Measurements from ENCODE around the gene SPATA2L.
A peak's percentile ranks its signal among the peaks of the same experiment; 100 is the strongest.

SPATA2L gene, protein sequence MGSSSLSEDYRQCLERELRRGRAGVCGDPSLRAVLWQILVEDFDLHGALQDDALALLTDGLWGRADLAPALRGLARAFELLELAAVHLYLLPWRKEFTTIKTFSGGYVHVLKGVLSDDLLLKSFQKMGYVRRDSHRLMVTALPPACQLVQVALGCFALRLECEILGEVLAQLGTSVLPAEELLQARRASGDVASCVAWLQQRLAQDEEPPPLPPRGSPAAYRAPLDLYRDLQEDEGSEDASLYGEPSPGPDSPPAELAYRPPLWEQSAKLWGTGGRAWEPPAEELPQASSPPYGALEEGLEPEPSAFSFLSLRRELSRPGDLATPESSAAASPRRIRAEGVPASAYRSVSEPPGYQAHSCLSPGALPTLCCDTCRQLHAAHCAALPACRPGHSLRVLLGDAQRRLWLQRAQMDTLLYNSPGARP

DNA sequence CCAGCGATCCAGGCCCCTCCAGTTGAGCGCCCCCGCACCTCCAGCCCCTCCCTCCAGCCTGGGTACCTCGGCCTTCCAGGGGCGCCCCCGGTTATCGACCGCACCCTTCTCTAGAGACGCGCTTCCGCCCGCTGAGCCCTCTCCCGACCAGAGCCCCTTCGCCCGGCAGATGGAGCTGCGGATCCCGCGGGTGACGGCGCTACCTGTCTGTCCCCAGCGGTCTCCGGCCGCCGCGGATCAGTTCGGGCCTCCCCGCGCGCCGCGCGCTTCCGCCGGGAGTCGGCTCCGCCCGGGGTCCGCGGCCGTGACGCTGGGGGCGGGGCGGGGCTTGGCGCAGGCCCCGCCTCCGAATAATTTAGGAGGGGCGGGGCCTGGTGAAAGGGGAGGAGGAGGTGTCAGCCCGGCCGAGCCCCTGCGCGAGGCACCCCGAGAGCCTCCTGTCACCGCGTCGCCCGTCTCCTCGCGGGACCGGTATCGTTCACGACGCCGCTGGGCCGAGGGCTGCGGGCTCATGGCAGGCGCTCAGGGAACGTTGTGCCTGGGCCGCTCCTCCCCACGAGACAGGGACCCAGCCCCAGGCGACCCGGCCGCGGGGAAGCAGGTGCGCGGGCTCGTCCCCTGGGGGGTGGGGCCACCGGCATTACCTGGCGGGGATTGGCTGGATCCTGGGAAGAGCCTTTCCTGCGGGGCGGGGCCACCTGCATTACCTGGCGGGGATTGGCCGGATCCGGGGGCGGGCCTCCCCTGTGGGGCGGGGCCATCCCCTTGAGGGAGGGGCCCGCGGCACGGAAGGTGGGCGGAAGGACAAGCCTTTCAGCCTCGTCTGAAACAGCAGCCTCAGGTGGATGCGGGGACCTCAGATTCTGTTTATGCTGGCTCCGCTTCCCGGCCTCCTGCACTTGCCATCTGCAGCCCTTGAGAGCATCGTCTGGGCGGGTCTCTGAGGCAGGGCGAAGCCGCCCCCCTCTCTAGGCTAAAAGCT lies at the start of gene SPATA2L:
TSS of gene SPATA2L (minus strand) at position 281 of the 982 bp plus-strand sequence. CDS start 473 bp downstream, outside the sequence.
- DNase-seq (ENCODE audit: low spot score): peak; percentile 95

DNA sequence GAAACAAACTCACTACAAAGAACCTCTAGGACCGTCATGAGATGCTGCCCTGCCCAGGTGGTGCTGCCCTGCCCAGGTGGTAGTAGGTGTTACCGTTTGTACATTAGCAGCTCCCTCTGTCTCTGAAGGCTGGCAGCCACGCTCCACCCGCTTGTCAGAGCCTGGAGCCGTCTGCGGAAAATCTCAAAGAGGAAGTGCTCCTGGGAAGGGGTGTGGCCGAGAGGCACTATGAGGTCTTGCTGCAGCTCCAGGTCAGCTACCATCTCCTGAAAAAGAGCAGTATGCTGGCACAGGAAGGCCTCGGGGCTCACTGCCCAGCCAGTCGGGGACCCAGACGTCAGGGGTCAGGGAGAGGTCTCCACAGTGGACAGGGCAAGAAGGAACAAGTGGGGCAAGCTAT lies 48.1 kb upstream of the SPATA2L start:
- peak; percentile 6 for DNase-seq (ENCODE audit: low spot score)

DNA sequence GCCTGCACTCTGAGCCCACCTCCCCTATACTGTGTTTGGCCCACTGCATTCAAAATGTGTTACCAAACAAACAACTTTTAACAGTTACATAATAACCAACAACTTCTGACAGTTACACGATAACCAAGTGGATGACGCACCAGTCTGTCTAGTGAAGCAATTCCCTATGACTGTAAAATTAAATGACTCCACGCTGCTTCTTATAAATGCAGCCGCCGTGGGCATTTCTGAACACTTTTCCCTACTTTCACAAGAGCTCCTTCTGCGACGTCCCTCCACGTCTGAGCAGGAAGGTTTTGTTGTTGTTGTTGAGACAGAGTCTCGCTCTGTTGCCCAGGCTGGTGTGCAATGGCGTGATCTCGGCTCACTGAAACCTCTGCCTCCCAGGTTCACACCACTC lies 47.4 kb upstream of the SPATA2L start:
- no peak for DNase-seq (ENCODE audit: low spot score)

DNA sequence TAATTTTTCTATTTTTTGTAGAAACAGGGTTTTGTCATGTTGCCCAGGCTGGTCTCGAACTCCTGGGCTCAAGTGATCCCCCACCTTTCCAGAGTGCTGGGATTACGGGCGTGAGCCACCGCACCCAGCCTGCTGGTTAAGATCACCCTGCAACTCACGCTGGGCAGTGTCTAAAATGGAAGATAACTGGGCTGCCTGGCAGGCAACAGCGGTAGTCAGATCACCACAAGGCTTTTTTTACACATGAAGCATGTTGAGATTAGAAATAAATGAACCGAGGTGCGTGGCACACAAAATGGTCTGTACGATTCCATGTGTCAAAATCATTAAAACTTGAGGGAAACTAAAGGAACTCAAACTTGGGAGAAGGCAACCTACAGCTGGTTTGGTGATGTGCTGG lies 46.6 kb upstream of the SPATA2L start:
- DNase-seq (ENCODE audit: low spot score): no peak

DNA sequence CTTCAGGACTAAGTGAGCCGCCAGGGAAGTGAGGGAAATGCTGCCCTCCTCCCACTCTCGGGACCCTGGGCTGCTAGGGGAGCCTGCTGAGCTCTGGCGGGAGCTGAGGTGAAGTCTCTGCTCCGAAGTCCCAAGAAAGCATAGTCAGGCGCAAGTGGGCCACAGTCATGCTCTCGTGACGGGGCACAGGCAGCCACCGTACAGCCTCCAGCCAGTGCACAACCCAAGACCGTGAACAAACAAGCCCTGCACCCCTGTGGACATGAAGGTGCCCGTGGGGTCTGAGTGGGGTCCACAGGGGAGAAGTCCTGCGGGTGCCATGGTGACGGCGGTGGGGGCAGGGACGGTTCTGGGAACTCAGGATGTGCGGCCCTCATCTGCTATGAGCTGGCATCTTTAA lies 44.5 kb upstream of the SPATA2L start:
- DNase-seq (ENCODE audit: low spot score): peak; percentile 14

DNA sequence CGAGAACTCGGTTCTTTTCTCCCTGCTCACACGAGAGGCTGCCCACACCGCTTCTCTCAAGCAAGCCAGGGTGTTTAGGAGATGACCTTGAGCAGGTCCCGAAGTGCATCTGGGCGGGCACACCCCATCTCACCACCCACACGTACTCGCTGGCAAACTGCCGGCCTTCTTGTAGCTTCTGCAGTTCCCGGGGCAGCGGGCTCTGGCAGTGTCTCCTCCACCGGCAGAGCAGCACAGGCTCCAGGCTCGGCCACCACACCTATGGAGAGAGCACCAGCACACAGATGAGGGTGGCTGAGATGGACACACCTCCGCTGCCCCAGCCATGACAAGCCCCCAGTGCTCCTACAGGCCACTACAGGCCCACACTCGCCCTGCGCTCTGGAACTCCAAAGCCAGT lies 43.3 kb upstream of the SPATA2L start:
- DNase-seq (ENCODE audit: low spot score): peak; percentile 15

DNA sequence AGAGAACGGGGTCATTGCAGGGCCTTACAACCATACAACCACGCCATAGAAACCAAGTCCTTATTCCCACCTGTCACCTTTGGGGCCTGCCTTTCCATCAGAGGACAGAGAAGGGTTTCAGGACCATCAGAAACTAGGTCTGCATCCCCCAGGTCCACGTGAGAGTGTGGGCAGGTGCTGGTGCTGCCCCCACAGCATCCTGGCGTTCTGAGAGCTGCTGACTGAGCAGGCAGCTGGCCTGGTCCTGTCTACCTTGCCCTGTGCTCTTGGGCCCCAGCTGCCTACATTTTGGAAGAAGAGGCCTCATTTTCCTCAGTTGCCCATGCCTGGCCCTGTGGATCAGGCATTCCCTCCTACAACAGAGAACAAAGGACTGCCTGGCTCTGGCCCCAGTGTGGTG lies 41.4 kb upstream of the SPATA2L start:
- peak; percentile 19 for DNase-seq (ENCODE audit: low spot score)

DNA sequence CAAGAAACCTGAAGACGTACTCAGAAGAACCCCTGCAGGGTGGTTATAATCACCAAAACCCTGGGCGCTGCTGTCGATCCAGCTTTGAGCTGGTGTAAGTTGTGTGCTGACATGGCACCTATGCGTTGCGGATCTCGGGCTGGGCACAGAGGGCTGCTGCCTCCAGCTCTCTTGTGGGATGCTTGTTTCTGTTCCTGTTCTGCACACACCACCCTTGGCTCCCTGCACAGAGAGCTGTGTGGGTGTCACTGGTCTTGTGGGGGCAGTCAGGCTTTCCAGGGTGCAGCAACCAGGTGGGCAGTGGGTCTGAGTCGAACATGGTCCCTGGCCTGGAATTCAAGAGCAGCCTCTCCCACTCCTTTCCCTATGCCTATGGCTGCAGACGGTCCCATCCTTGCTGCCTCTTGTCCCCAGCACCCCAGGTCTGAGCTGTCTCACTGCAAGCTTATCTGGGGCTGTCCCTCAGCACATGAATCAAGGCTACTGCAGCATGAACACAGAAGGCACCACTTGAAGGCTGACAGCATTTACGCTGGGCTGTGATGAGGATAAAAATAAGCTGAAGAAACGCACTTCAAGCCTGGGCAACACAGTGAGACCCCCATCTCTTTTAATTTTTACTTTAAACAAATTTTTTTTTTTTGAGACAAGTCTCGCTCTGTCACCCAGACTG lies 40.0 kb upstream of the SPATA2L start:
- no peak for DNase-seq (ENCODE audit: low spot score)

DNA sequence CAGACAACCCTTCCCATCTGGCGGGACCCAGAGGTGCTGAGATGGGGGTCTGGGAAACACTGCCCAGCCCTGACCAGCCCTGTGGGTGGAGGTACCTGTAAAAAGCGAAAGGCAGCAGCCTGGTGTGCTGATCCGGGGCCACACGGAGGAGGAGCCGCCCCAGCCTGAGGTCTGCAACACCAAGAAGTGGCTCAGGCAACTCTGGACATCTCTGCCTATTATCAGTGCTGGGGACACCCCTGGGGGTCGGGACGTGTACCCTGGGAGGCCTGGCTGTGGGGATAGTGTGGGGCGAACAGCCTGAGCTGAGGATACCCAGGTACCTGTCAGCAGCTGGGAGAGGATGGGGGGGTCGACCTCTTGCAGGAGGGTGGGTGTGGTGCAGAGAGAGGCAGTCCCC lies 37.9 kb upstream of the SPATA2L start:
- peak; percentile 25 for DNase-seq (ENCODE audit: low spot score)

DNA sequence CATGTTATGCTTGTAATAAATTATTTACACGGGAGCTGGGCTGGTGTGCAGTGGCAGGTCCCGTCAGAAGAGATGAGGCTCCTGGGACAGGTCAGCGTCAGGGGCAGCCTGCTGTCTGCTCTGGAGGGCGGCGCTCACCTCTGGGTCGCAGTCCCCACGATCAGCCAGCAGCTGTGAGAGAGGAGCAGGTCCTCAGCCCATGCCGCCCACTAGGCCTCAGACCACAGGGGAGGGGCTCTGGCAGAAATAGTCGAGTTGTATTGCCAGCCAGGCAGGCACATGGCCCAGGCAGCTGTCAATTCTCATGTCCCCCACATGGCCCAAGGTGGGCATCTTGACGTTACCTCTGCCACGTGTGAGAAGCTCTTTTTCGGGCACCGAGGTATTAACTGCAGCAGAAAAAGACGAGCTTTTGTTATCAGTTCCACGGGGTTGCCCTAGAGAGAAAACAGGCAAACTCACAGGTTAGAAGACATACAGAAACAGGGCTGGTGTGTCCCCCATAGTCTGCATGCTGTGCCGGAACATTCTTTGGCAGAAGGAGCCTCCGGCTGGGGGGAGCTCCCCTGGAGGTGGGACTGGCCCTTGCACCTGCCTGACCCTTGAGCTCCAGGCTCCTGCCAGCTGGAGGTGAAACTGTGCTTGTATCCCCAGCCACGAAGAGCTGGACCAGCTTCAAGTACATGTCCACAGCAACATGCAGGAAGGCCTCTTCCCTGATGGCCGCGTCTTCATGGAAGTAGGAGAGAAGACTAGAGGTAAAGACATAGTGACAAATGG lies 37.2 kb upstream of the SPATA2L start:
- DNase-seq (ENCODE audit: low spot score): peak; percentile 34

DNA sequence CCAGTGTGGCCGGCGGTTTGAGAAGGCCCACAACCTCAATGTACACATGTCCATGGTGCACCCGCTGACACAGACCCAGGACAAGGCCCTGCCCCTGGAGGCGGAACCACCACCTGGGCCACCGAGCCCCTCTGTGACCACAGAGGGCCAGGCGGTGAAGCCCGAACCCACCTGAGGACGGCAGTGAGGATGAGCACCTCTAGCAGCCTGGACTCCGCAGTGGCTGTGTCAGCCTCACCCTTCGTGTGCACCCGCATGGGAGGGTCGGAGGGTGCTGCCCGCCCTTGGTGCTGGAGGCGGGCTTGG lies 36.5 kb upstream of the SPATA2L start:
- DNase-seq (ENCODE audit: low spot score): peak; percentile 35

DNA sequence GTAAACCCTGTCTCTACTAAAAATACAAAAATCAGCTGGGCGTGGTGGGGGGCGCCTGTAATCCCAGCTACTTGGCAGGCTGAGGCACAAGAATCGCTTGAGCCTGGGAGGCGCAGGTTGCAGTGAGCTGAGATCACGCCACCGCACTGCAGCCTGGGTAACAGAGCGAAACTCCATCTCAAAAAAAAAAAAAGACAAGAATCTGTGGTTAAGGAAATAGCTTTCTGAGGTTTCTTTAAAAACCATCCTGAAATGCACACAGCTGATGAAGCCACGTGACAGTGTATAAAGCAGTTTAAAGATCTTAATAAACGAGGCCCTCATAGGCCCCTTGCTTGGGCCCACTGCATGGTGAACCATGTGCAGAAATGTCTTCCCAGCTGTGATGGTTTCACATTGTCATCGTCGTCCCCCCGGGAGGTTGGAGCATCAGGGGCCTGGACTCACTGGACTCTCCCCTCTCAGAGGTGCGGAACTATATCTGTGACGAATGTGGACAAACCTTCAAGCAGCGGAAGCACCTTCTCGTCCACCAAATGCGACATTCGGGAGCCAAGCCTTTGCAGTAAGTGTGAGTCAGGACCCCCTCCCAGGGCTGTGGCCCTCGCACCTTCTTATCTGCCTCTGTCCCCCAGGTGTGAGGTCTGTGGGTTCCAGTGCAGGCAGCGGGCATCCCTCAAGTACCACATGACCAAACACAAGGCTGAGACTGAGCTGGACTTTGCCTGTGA lies 36.0 kb upstream of the SPATA2L start:
- no peak for DNase-seq (ENCODE audit: low spot score)

DNA sequence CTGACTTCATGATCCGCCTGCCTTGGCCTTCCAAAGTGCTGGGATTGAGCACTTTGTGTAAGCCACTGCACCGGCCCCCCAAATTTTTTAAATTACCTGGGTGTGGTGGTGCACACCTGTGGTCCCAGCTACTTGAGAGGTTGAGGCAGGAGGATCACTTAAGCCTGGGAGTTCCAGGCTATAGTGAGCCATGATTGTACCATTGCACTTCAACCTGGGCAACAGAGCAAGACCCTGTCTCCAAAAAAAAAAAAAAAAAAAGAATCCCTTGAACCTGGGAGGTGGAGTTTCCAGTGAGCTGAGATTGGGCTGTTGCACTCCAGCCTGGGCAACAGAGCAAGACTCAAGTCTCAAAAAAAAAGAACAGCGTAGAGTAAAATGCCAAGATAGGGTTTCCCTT lies 35.0 kb upstream of the SPATA2L start:
- DNase-seq (ENCODE audit: low spot score): no peak

DNA sequence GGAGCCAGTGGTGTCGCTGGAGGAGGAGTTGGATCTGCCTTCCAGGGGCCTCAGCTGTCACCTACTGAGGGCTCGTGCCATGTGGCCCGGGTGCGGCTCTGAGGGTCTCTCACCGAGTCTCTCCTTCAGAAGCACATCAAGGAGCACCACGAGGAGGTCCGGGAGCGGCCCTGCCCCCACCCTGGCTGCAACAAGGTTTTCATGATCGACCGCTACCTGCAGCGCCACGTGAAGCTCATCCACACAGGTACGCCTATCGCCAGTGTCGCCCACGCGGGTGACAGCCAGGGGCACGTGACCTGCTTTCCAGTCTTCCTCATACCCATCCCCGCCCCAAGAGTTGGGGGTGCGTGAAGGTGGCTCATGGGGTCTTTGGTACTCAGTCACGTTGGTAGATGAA lies 32.3 kb upstream of the SPATA2L start:
- DNase-seq (ENCODE audit: low spot score): no peak

DNA sequence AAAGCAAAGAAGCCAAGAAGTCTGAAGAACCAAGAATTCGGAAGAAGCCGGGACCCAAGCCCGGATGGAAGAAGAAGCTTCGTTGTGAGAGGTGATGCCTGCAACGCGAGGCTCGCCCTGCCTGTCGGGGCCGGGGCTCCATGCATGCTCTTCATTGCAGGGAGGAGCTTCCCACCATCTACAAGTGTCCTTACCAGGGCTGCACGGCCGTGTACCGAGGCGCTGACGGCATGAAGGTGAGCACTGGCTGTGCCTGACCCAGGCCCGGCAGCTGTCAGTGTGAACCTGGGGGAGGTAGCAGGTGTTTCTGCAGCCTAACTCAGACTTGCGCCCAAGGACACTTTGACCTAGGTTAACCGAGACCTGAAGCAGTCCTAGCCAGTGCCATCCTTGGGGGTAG lies 31.8 kb upstream of the SPATA2L start:
- DNase-seq (ENCODE audit: low spot score): no peak

DNA sequence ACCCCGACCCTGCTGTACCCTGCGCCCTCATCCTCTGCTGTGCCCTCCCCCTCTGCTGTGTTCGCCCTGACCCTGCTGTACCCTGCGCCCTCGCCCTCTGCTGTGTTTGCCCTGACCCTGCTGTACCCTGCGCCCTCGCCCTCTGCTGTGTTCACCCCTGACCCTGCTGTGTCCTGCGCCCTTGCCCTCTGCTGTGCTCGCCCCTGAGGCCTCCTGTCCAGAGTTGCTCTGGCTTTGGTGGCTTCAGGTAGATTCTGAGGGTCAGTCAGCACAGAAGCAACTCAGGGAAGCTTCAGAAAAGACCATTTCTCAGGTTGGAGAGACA lies 31.4 kb upstream of the SPATA2L start:
- no peak for DNase-seq (ENCODE audit: low spot score)

DNA sequence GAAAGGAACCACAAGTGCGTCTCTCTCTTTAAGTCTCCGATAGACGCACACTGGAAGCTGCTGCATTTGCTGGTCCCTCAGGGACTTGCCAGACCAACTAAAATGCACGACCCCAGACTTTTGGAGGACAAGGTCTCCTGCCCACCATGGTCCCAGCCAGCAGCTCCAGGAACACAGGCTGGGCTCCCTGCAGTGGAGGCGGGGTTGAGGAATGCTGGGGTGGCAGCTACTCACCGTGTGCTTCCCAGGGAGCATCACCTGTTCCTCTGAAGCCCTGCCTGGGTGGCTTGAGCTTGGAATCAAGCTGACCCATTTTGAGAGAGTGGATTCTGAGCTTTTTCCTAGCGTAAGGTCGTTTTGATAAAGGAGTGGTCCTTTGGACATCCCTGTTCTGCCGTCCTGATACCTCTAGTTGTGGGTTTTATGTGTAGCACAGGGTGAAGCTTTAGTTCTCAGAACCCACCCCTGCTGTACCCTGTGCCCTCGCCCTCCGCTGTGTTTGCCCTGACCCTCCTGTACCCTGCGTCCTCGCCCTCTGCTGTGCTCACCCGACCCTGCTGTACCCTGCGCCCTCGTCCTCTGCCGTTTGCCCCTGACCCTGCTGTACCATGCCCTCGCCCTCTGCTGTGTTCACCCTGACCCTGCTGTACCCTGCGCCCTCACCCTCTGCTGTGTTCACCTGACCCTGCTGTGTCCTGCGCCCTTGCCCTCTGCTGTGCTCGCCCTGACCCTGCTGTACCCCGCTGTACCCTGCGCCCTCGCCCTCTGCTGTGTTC lies 30.8 kb upstream of the SPATA2L start:
- no peak for DNase-seq (ENCODE audit: low spot score)

DNA sequence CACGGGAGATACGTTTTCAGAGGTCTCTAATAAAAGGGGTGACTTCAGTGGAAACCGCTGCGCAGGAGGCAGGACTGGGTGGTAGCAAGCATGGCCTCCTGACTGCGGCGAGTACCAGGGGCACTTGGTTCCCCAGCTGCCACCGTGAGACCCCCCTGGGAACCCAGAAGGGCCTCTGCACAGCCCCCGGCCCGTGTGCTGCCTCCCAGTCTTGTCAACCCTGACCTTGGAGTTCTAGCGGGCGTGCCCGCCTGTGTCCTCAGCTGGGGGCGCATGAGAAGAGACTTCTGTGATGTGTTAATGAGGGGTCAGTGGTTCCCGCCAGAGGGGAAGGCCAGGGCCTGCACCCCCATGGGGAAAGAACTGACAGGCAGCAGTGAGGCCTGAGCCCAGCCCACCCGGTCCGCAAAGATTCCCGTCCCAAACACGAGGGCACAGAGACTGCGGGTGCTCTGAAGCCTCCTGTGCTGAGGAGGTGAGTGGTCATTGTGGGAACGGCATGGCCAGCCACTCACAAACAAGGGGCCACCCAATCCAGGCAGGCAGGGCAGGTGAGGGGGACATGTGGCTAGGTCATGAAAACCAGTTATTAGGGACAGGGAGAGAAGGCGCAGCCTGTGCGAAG lies 29.2 kb upstream of the SPATA2L start:
- DNase-seq (ENCODE audit: low spot score): no peak

DNA sequence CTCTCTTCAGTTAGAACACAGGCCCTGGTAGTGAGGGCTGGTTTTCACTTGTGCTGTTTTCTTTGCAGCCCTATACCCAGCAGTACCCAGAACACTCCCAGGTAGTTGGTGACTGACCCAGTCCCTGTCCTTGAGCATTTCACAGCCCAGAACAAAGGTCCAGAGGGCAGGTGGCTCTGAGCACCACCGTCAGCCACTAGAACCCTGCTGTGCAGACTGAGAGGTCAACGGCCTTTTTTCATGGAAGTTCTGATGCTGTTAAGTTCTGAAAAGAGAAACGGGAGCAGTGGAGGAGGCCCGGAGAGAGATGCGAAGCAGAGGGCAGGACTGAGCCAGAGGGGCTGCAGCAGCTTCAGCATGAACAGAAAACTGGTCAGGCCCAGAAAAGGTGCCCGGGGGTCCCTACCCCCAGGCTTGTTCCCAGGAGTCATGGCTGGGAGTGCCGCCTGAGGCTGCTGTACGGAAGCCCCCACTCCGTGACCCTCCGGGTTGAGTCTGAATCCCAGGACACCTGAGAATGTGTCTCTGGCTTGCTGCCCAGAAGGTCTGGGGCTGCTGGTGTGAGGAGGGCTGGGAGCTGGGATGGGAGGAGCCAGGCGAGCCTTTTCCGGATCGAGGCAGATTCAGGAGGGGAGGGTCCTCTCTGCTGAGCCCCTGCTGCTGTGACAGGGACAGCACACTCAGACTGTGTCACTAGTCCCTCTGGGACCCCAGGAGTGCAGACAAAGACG lies 28.5 kb upstream of the SPATA2L start:
- peak; percentile 75 for DNase-seq (ENCODE audit: low spot score)

Measured in D341Med (cell line).